B cell (primary cell): ENCODE data around the gene MT1X. TPM values are rescaled to one million over a fixed set of nuclear protein-coding genes. Genes with fewer than 3 reads are reported as not detected.

Source experiments
- ATAC-seq: fragments of 200-7000 bp; cut with Tn5 transposase; one replicate; pipeline ENCODE4 v1.10.0; 2021; ENCODE audit warnings: low read depth, mild to moderate bottlenecking, moderate number of reproducible peaks, moderate library complexity
- CTCF ChIA-PET: fragments of 350-600 bp; sonication (Branson Sonifier 250); formaldehyde crosslinking; loops from one replicate; lab custom pipeline; 2021; ENCODE audit warnings: antibody characterized with exemption, inconsistent platforms; lab: Charles Lee
- POLR2A ChIA-PET: fragments of 350-600 bp; sonication (Branson Sonifier 250); formaldehyde crosslinking; loops from one replicate; lab custom pipeline; 2021; ENCODE audit warnings: antibody characterized with exemption; lab: Charles Lee
- DNase-seq: peaks from one replicate; pipeline ENCODE4 v3.0.0; 2013
- H2AFZ ChIP-seq: 2 replicates; pipeline ENCODE4 v1.6.1; 2012; ENCODE audit warnings: mild to moderate bottlenecking, low read depth, low read length; ENCODE audit not compliant: insufficient read depth, poor library complexity, severe bottlenecking
- H3K27ac ChIP-seq, 2 donors: 1 replicate in 1 of 2; 2 replicates in 1 of 2; pipeline ENCODE4 v1.5.1; 2012 to 2013; ENCODE audit warnings: low read length in 2 of 2, mild to moderate bottlenecking in 2 of 2, moderate library complexity in 1 of 2
- H3K27me3 ChIP-seq, 4 experiments: fragments of 200-600 bp in 1 of 4; sonication (generic) in 1 of 4; replicated peaks in 1 of 4; 1 replicate in 2 of 4; 2 replicates in 2 of 4; pipeline versions ENCODE4 v1.6.1 to v1.7.0; 2013 to 2016; ENCODE audit warnings: low read length in 3 of 4, mild to moderate bottlenecking in 2 of 4, mixed read lengths in 1 of 4, moderate library complexity in 1 of 4; ENCODE audit not compliant: insufficient read depth in 4 of 4, control insufficient read depth in 3 of 4; ENCODE audit errors: control extremely low read depth in 1 of 4
- H3K36me3 ChIP-seq, 2 experiments: replicated peaks in 1 of 2; 1 replicate in 1 of 2; 2 replicates in 1 of 2; pipeline versions ENCODE4 v1.6.1 to v1.7.1; 2013; ENCODE audit warnings: low read length in 1 of 2; ENCODE audit not compliant: insufficient read depth in 2 of 2, control insufficient read depth in 1 of 2; ENCODE audit errors: control extremely low read depth in 1 of 2, extremely low read depth in 1 of 2
- H3K4me1 ChIP-seq, 2 donors: fragments of 200-600 bp in 1 of 2; sonication (generic) in 1 of 2; 1 replicate in 1 of 2; 2 replicates in 1 of 2; pipeline versions ENCODE4 v1.5.1 to v1.6.1; 2013 to 2017; ENCODE audit warnings: low read length in 2 of 2; ENCODE audit not compliant: control insufficient read depth in 2 of 2, insufficient read depth in 2 of 2
- H3K4me2 ChIP-seq: replicated peaks from 2 replicates; pipeline ENCODE3; 2012; ENCODE audit warnings: mild to moderate bottlenecking, low read depth, low read length; ENCODE audit not compliant: poor library complexity, severe bottlenecking
- H3K4me3 ChIP-seq, 5 experiments: fragments of 200-600 bp in 1 of 5; sonication (generic) in 1 of 5; 1 replicate in 3 of 5; 2 replicates in 2 of 5; pipeline versions ENCODE4 v1.5.1 to v1.7.0; 2011 to 2016; ENCODE audit warnings: low read length in 4 of 5, mild to moderate bottlenecking in 4 of 5, low read depth in 2 of 5, control low read depth in 1 of 5, moderate library complexity in 1 of 5; ENCODE audit not compliant: insufficient read depth in 1 of 5; ENCODE audit errors: control extremely low read depth in 1 of 5, extremely low read depth in 1 of 5
- H3K79me2 ChIP-seq: fragments of 200-600 bp; sonication (generic); one replicate; pipeline ENCODE4 v1.6.0; 2016; ENCODE audit warnings: low read length; ENCODE audit not compliant: control insufficient read depth, insufficient read depth
- H3K9ac ChIP-seq: fragments of 200-600 bp; sonication (generic); 2 replicates; pipeline ENCODE4 v1.6.1; 2017; ENCODE audit warnings: mild to moderate bottlenecking, low read length, moderate library complexity
- H3K9me3 ChIP-seq, 3 donors: one replicate each; pipeline versions ENCODE4 v1.6.1 to v1.7.1; 2013; ENCODE audit warnings: low read length in 2 of 3; ENCODE audit not compliant: control insufficient read depth in 2 of 3, insufficient read depth in 1 of 3; ENCODE audit errors: control extremely low read depth in 1 of 3
- H4K20me1 ChIP-seq: 2 replicates; pipeline ENCODE4 v1.6.0; 2012; ENCODE audit warnings: mild to moderate bottlenecking, low read length; ENCODE audit not compliant: insufficient read depth, control insufficient read depth, poor library complexity, severe bottlenecking
- H3K27ac Mint-ChIP-seq: one replicate; pipeline ENCODE4 v1.8.0; 2021; ENCODE audit warnings: mixed read lengths
- H3K27me3 Mint-ChIP-seq: one replicate; pipeline ENCODE4 v1.8.0; 2021; ENCODE audit warnings: mixed read lengths
- H3K4me1 Mint-ChIP-seq: one replicate; pipeline ENCODE4 v1.8.0; 2021; ENCODE audit warnings: mixed read lengths
- H3K4me3 Mint-ChIP-seq: one replicate; pipeline ENCODE4 v1.8.0; 2021; ENCODE audit warnings: mixed read lengths
- H3K9me3 Mint-ChIP-seq: one replicate; pipeline ENCODE4 v1.8.0; 2022; ENCODE audit warnings: mixed read lengths; ENCODE audit not compliant: insufficient read depth
- EZH2 ChIP-seq: IDR thresholded peaks from 2 replicates; pipeline ENCODE4 v1.6.1; 2012; ENCODE audit warnings: borderline replicate concordance, low read depth, mild to moderate bottlenecking, moderate library complexity, low read length; ENCODE audit not compliant: insufficient read depth, poor library complexity, severe bottlenecking
- WGBS: methylation state at CpG from one replicate; pipeline ENCODE4 v1.1.5; 2013; ENCODE audit warnings: missing lambda C conversion rate; ENCODE audit not compliant: insufficient coverage; 5-methylcytosine and 5-hydroxymethylcytosine counted together
- intact Hi-C: fragments of 100-400 bp; cut with micrococcal nuclease; formaldehyde crosslinking; loops from one replicate; pipeline ENCODE4 v1.10.0; 2022
- polyA plus RNA-seq: library from polyadenylated mRNA; depleted of rRNA; stranded (reverse); fragments of >200 nt; gene quantifications from 2 replicates; pipeline ENCODE4 v1.2.3, GENCODE V29; 2012
- total RNA-seq, 2 donors: library from RNA; stranded (reverse); fragments of 120-200 nt in 1 of 2; gene quantifications; 1 replicate in 1 of 2; 2 replicates in 1 of 2; pipeline versions ENCODE4 v1.2.3 to v1.2.4, GENCODE V29; 2013 to 2022
- TF ChIP-seq, protein P1 (sequence below): fragments of 200-600 bp; IDR thresholded peaks from one replicate; pipeline ENCODE4 v1.8.0; 2022; ENCODE audit warnings: antibody characterized with exemption, mild to moderate bottlenecking

Gene MT1X
- total and polyA plus RNA-seq, 2 donors (not counting 1 experiment from before 2014, with no cell fraction given), result 9.1 to 17.2 TPM

GRCh38 chr16:56662357-56663354, 19.6 kb upstream of the MT1X start:
- Mint-ChIP-seq H3K4me3 (peak overlapping the region; percentile 59), H3K4me1 (peaks cover 18% of the 10 kb centered on the region), H3K27me3 (peaks cover 60% of the 10 kb centered on the region), H3K9me3 (no peaks in the 10 kb centered on the region), H3K27ac (no peak overlapping the region)
- 20% methylated on average over 37 of the region's 48 CpGs for WGBS
- Histone ChIP-seq H3K4me2 (peak overlapping the region; percentile 50), H4K20me1 (no peaks in the 10 kb centered on the region), H3K27ac (no peak overlapping the region), H3K36me3 (no peaks in the 10 kb centered on the region), H3K4me1 (peaks cover 19 to 21% of the 10 kb centered on the region in 2 donors), H3K9me3 (peaks cover 0 to 5% (median 0%) of the 10 kb centered on the region in 3 donors), H3K9ac (no peak overlapping the region), H2AFZ (no peak overlapping the region), H3K27me3 (peaks cover 0 to 50% (median 21%) of the 10 kb centered on the region in 4 experiments), H3K4me3 (no peak overlapping the region), H3K79me2 (no peaks in the 10 kb centered on the region)
- intact Hi-C loops, result no loop called here
- no peak for TF ChIP-seq EZH2
- TF ChIP-seq, protein P1, sequence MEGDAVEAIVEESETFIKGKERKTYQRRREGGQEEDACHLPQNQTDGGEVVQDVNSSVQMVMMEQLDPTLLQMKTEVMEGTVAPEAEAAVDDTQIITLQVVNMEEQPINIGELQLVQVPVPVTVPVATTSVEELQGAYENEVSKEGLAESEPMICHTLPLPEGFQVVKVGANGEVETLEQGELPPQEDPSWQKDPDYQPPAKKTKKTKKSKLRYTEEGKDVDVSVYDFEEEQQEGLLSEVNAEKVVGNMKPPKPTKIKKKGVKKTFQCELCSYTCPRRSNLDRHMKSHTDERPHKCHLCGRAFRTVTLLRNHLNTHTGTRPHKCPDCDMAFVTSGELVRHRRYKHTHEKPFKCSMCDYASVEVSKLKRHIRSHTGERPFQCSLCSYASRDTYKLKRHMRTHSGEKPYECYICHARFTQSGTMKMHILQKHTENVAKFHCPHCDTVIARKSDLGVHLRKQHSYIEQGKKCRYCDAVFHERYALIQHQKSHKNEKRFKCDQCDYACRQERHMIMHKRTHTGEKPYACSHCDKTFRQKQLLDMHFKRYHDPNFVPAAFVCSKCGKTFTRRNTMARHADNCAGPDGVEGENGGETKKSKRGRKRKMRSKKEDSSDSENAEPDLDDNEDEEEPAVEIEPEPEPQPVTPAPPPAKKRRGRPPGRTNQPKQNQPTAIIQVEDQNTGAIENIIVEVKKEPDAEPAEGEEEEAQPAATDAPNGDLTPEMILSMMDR, result no peak
- ATAC-seq (peak; percentile 10), DNase-seq (no peak)
- CTCF ChIA-PET, result interaction anchor here (1.1 kb wide), 1 partner anchor 148 kb away, joined by 3 read pairs; no protein-coding TSS in a partner anchor
- POLR2A ChIA-PET, result interaction anchor here (0.7 kb wide), 1 partner anchor 20 kb away, joined by 3 read pairs; no protein-coding TSS in a partner anchor
